Activated CD8-positive, alpha-beta memory T cell treated with anti-CD3 and anti-CD28 coated beads for 4 hours (primary cell): ENCODE data around the gene CCDC78.
"Not testable (repeated sequence)": the region's sequence is repeated elsewhere in the genome, so short reads cannot be mapped to it uniquely, and the experiment has no call there.

Experiments used
- DNase-seq, 2 donors: peaks; one replicate each; pipeline ENCODE4 v3.0.0-alpha.2; 2020; ENCODE audit warnings: low read depth in 2 of 2

The CCDC78 gene

GRCh38 chr16:694187-694862, 31.9 kb downstream of the CCDC78 start:
- no peak for DNase-seq

GRCh38 chr16:693766-694165, 32.5 kb downstream of the CCDC78 start:
- DNase-seq = no peak

- DNase-seq = no peak
These were observed 32.9 kb downstream of the CCDC78 start for GRCh38 chr16:693364-693763.

GRCh38 chr16:692356-693108, 33.7 kb downstream of the CCDC78 start:
- DNase-seq = no peak

GRCh38 chr16:691242-691641, 35.0 kb downstream of the CCDC78 start:
- not testable (repeated sequence) for DNase-seq

- DNase-seq = no peak
These were observed 36.9 kb downstream of the CCDC78 start for GRCh38 chr16:689175-689897.

- DNase-seq = no peak
These were observed 38.7 kb downstream of the CCDC78 start for GRCh38 chr16:687499-687898.

- no peak for DNase-seq
These were observed 39.6 kb downstream of the CCDC78 start for GRCh38 chr16:686459-687260.

GRCh38 chr16:685967-686366, 40.3 kb downstream of the CCDC78 start:
- no peak for DNase-seq

- no peak for DNase-seq
These were observed 41.1 kb downstream of the CCDC78 start for GRCh38 chr16:684961-685696.

GRCh38 chr16:684071-684794, 42.0 kb downstream of the CCDC78 start, which contains the start of gene JMJD8:
Gene JMJD8 (minus strand): TSS chr16:684334. CDS start chr16:684319, 15 bp downstream.
- peak; percentile 93 to 94 for DNase-seq

- DNase-seq = no peak
These were observed 42.7 kb downstream of the CCDC78 start for GRCh38 chr16:683396-684070.

GRCh38 chr16:682493-683395, 43.5 kb downstream of the CCDC78 start:
- no peak for DNase-seq

- DNase-seq = no peak
These were observed 44.4 kb downstream of the CCDC78 start for GRCh38 chr16:681746-682427.

- DNase-seq = no peak
These were observed 45.1 kb downstream of the CCDC78 start for GRCh38 chr16:680967-681745.

GRCh38 chr16:680625-680945, 45.7 kb downstream of the CCDC78 start:
- no peak for DNase-seq

GRCh38 chr16:679814-680624, 46.2 kb downstream of the CCDC78 start, which contains the start of gene STUB1:
Gene STUB1 (plus strand): TSS chr16:680410. CDS start chr16:680526, 116 bp downstream.
- peak; percentile 77 to 78 for DNase-seq
